OCI-LY7 (cell line): ENCODE measurements around the gene PURB. TPM values are rescaled to one million over a fixed set of nuclear protein-coding genes. Genes with fewer than 3 reads are reported as not detected.

Experiments
- BruUV-seq: library from RNA; stranded (reverse); fragments of 400-500 nt; replicated peaks from 2 replicates; lab custom pipeline; 2021; lab: Mats Ljungman, UMichigan
- CTCF ChIA-PET: fragments of 300-600 bp; sonication (Branson Sonifier 250); formaldehyde crosslinking; loops from one replicate; lab custom pipeline; 2022; ENCODE audit warnings: antibody characterized with exemption; ENCODE audit not compliant: unreplicated experiment; lab: Charles Lee
- POLR2A ChIA-PET: fragments of 300-600 bp; sonication (Branson Sonifier 250); formaldehyde crosslinking; loops from one replicate; lab custom pipeline; 2022; ENCODE audit warnings: antibody characterized with exemption; lab: Charles Lee
- DNase-seq: peaks from one replicate; pipeline ENCODE4 v3.0.0-alpha.2; 2015; ENCODE audit warnings: low spot score
- H2AFZ ChIP-seq: fragments of 200-600 bp; sonication (generic), shearing (Covaris generic); 2 replicates; pipeline ENCODE4 v1.6.1; 2014; ENCODE audit warnings: mild to moderate bottlenecking, antibody characterized with exemption, low read length, moderate library complexity
- H3K27ac ChIP-seq: fragments of 200-600 bp; sonication (generic); 2 replicates; pipeline ENCODE4 v1.5.1; 2014; ENCODE audit warnings: mixed run types, low read depth, mild to moderate bottlenecking, moderate library complexity, low read length, inconsistent platforms; ENCODE audit not compliant: poor library complexity, severe bottlenecking
- H3K36me3 ChIP-seq: fragments of 200-600 bp; sonication (generic); 2 replicates; pipeline ENCODE4 v1.6.1; 2014; ENCODE audit warnings: mild to moderate bottlenecking, antibody characterized with exemption, low read length, moderate library complexity, mixed read lengths; ENCODE audit not compliant: insufficient read depth
- H3K4me1 ChIP-seq: fragments of 200-600 bp; sonication (generic); 2 replicates; pipeline ENCODE4 v1.5.1; 2014; ENCODE audit warnings: mild to moderate bottlenecking, low read length; ENCODE audit not compliant: insufficient read depth, poor library complexity, severe bottlenecking
- H3K4me2 ChIP-seq: fragments of 200-600 bp; sonication (generic); 2 replicates; pipeline ENCODE4 v1.6.1; 2014; ENCODE audit warnings: mild to moderate bottlenecking, low read length
- H3K4me3 ChIP-seq: fragments of 200-600 bp; sonication (generic); 2 replicates; pipeline ENCODE4 v1.5.1; 2014; ENCODE audit warnings: mild to moderate bottlenecking, low read depth, low read length; ENCODE audit not compliant: poor library complexity, severe bottlenecking
- H3K79me2 ChIP-seq: fragments of 200-600 bp; sonication (generic); 2 replicates; pipeline ENCODE4 v1.6.1; 2016; ENCODE audit warnings: low read depth, mild to moderate bottlenecking, low read length, moderate library complexity, mixed read lengths; ENCODE audit not compliant: insufficient read depth
- H3K9me2 ChIP-seq: fragments of 200-600 bp; sonication (generic); 2 replicates; pipeline ENCODE4 v1.6.1; 2016; ENCODE audit warnings: mild to moderate bottlenecking, low read length, mixed read lengths; ENCODE audit not compliant: insufficient read depth
- H3K9me3 ChIP-seq: fragments of 200-600 bp; sonication (generic); 2 replicates; pipeline ENCODE4 v1.6.1; 2014; ENCODE audit warnings: mild to moderate bottlenecking, mixed run types, low read length, mixed read lengths
- H4K20me1 ChIP-seq: fragments of 200-600 bp; sonication (generic); 2 replicates; pipeline ENCODE4 v1.6.1; 2014; ENCODE audit warnings: mild to moderate bottlenecking, antibody characterized with exemption, low read length, moderate library complexity, mixed read lengths; ENCODE audit not compliant: insufficient read depth
- CTCF ChIP-seq: fragments of 200-600 bp; sonication (generic); conservative IDR thresholded peaks from 2 replicates; pipeline ENCODE4 v1.5.1; 2014; ENCODE audit warnings: mild to moderate bottlenecking, antibody characterized with exemption, low read length, moderate library complexity, mixed read lengths
- EZH2phosphoT487 ChIP-seq: fragments of 200-600 bp; sonication (generic); IDR thresholded peaks from 2 replicates; pipeline ENCODE4 v1.6.1; 2018; ENCODE audit warnings: low read depth, borderline replicate concordance, mild to moderate bottlenecking, mixed run types, antibody characterized with exemption, low read length, moderate library complexity, mixed read lengths
- intact Hi-C: fragments of 100-400 bp; cut with micrococcal nuclease; formaldehyde crosslinking; loops from one replicate; pipeline ENCODE4 v1.10.0; 2022; ENCODE audit not compliant: unreplicated experiment
- total RNA-seq, 2 experiments: library from RNA; depleted of rRNA in 1 of 2; stranded (reverse); fragments of >200 nt in 1 of 2; shearing (Covaris generic) in 1 of 2; gene quantifications; 2 replicates each; pipeline ENCODE4 v1.2.3, GENCODE V29; 2014 to 2022

PURB gene
- total RNA-seq, 2 experiments from 2014 or later = 15.2 to 22.7 TPM

DNA sequence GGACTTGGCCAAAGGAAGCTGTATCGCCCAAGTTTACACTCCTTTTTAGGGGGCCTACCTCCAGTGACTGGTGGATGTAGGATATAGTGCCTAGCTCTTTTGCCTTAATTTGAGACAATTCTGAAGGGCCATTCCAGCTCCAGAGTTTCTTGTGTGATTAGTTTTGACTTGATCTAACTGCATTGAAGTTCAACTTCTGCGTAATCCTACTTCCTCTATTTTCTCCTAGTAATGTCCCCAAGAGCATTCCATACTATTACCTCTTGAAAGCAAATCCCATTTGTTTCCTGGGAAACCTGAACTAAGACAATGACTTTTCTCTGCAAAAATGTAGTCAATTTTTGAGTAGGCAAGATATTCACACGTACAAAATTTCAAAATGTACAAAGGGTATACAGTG lies 32.7 kb downstream of the PURB start:
- no peak overlapping the region for H3K4me2 ChIP-seq
- H3K36me3 ChIP-seq = no peaks in the 10 kb centered on the region
- H3K79me2 ChIP-seq = peaks cover 12% of the 10 kb centered on the region; the same call in 1 of the 2 replicates
- peaks cover 17% of the 10 kb centered on the region for H3K4me1 ChIP-seq
- BruUV-seq = no TSS peak
- H2AFZ ChIP-seq = no peak overlapping the region
- ChIA-PET CTCF (no interaction called here), POLR2A (interaction anchor here (0.6 to 1.4 kb wide), 3 partner anchors 68 to 150 kb away, joined by 4 to 5 read pairs (median 4); no protein-coding TSS in a partner anchor)
- H3K9me2 ChIP-seq = no peaks in the 10 kb centered on the region
- H3K27ac ChIP-seq = no peak overlapping the region
- no peak for DNase-seq
- intact Hi-C loops = loop anchor here (10.0 kb wide), 1 partner anchor 282 kb away; no protein-coding TSS in a partner anchor
- TF ChIP-seq CTCF = no peak
- no peaks in the 10 kb centered on the region for H4K20me1 ChIP-seq
- H3K4me3 ChIP-seq = no peak overlapping the region
- no peaks in the 10 kb centered on the region for H3K9me3 ChIP-seq

DNA sequence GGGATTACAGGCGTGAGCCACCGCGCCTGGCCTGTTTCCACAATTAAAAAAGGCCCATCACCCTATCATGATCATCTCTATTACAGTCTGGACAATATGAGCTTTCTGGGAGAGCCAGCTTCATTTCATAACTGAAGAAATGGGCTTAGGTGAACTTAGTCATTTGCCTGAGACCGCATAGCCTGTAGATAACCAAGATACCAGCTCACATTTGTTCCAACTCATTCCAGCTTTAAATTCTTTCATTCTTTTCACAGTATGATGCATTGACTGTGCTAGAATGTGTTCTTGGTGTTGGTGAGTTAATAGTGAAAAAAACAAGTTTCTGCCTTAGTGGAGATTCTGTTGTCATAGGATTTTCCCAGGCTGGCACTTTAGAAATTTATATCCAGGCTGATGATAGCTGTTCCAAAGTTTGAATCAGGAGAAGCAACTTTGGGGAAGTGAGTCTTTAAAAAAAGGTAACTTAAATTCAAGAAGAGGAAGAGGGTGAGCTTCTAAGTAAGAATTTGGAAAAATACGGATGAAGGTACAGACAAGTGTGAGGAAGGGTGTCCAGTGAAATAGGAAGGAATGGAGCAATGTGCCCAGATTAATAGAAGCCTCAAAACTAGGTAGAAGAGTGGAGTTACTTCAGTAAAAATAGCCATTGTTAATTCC lies 35.3 kb downstream of the PURB start:
- no TSS peak for BruUV-seq
- no peak overlapping the region for H3K27ac ChIP-seq
- no peaks in the 10 kb centered on the region for H3K9me3 ChIP-seq
- no peaks in the 10 kb centered on the region for H3K36me3 ChIP-seq
- peak overlapping the region; percentile 95 for H3K4me2 ChIP-seq
- DNase-seq = no peak
- H3K79me2 ChIP-seq = peaks cover 37% of the 10 kb centered on the region
- no peak overlapping the region for H2AFZ ChIP-seq
- intact Hi-C loops = loop anchor here (2.0 to 10.0 kb wide), 5 partner anchors 72 to 285 kb away; partner anchors contain the start of genes CCM2, MYO1G and TBRG4
- ChIA-PET CTCF (interaction anchor here (1.4 to 1.6 kb wide), 2 partner anchors 262 to 286 kb away, joined by 4 to 5 read pairs; no protein-coding TSS in a partner anchor), POLR2A (interaction anchor here (0.6 to 4.4 kb wide), 22 partner anchors 8 to 286 kb away, joined by 3 to 27 read pairs (median 3); partner anchors contain the start of genes PURB and TMED4)
- H4K20me1 ChIP-seq = peaks cover 24% of the 10 kb centered on the region
- peak overlapping the region; percentile 72 for H3K4me3 ChIP-seq
- H3K4me1 ChIP-seq = peaks cover 24% of the 10 kb centered on the region
- TF ChIP-seq EZH2phosphoT487 (no peak), CTCF (no peak)
- no peaks in the 10 kb centered on the region for H3K9me2 ChIP-seq
